WTC11 (cell line): ENCODE measurements around the gene USP34. TPM values are rescaled to one million over a fixed set of nuclear protein-coding genes. Genes with fewer than 3 reads are reported as not detected.
A peak's percentile ranks its signal among the peaks of the same experiment; 100 is the strongest.

ENCODE experiments used
- ATAC-seq: fragments of 200-7000 bp; cut with Tn5 transposase; 2 replicates; pipeline ENCODE4 v1.10.0; 2021; ENCODE audit warnings: mild to moderate bottlenecking, moderate library complexity
- CTCF ChIA-PET: fragments of 300-600 bp; sonication (Branson Sonifier 250); formaldehyde crosslinking; loops from one replicate; lab custom pipeline; 2021; ENCODE audit warnings: antibody characterized with exemption; lab: Charles Lee
- POLR2A ChIA-PET: fragments of 350-600 bp; sonication (Branson Sonifier 250); formaldehyde crosslinking; loops from one replicate; lab custom pipeline; 2021; ENCODE audit warnings: antibody characterized with exemption; lab: Charles Lee
- DNase-seq: peaks from one replicate; pipeline ENCODE4 v3.0.0; 2021; ENCODE audit warnings: low spot score
- H3K27ac Mint-ChIP-seq: 2 replicates; pipeline ENCODE4 v1.8.0; 2021; ENCODE audit warnings: mixed read lengths
- H3K27me3 Mint-ChIP-seq: 2 replicates; pipeline ENCODE4 v1.8.0; 2021; ENCODE audit warnings: low read depth, mild to moderate bottlenecking, moderate library complexity, mixed read lengths
- H3K36me3 Mint-ChIP-seq: 2 replicates; pipeline ENCODE4 v1.8.0; 2021; ENCODE audit warnings: mixed read lengths
- H3K4me1 Mint-ChIP-seq: 2 replicates; pipeline ENCODE4 v1.8.0; 2022; ENCODE audit warnings: mixed read lengths
- H3K4me3 Mint-ChIP-seq: 2 replicates; pipeline ENCODE4 v1.8.0; 2021; ENCODE audit warnings: mild to moderate bottlenecking, moderate library complexity, mixed read lengths
- H3K9me3 Mint-ChIP-seq: 2 replicates; pipeline ENCODE4 v1.8.0; 2021; ENCODE audit warnings: mixed read lengths
- CBFB ChIP-seq: sonication (generic); formaldehyde crosslinking; IDR thresholded peaks from 2 replicates; pipeline ENCODE4 v1.8.1; 2022; ENCODE audit warnings: mild to moderate bottlenecking, low read depth, missing genetic modification reagents
- EMX1 ChIP-seq: fragments of 250-450 bp; sonication (Bioruptor Pico); IDR thresholded peaks from 2 replicates; pipeline ENCODE4 v1.8.0; 2021; ENCODE audit warnings: mild to moderate bottlenecking
- ETV6 ChIP-seq: sonication (generic); formaldehyde crosslinking; IDR thresholded peaks from 2 replicates; pipeline ENCODE4 v1.8.1; 2022; ENCODE audit warnings: mild to moderate bottlenecking, missing genetic modification reagents
- GABPB1 ChIP-seq: sonication (generic); formaldehyde crosslinking; IDR thresholded peaks from 2 replicates; pipeline ENCODE4 v1.8.1; 2023; ENCODE audit warnings: mild to moderate bottlenecking, missing genetic modification reagents
- JAZF1 ChIP-seq: fragments of 250-450 bp; sonication (Bioruptor Pico); IDR thresholded peaks from 2 replicates; pipeline ENCODE4 v1.9.0; 2021; ENCODE audit warnings: moderate library complexity, mild to moderate bottlenecking, inconsistent platforms
- JUN ChIP-seq: sonication (generic); formaldehyde crosslinking; IDR thresholded peaks from 2 replicates; pipeline ENCODE4 v1.8.0; 2023; ENCODE audit warnings: mild to moderate bottlenecking, missing genetic modification reagents
- MXD4 ChIP-seq: fragments of 250-450 bp; sonication (Bioruptor Pico); IDR thresholded peaks from 2 replicates; pipeline ENCODE4 v1.8.0; 2021; ENCODE audit warnings: mild to moderate bottlenecking, moderate library complexity, borderline replicate concordance
- NFATC4 ChIP-seq: fragments of 250-450 bp; sonication (Bioruptor Pico); IDR thresholded peaks from 2 replicates; pipeline ENCODE4 v1.9.0; 2021; ENCODE audit warnings: mild to moderate bottlenecking
- NR2C2 ChIP-seq: sonication (generic); formaldehyde crosslinking; IDR thresholded peaks from 2 replicates; pipeline ENCODE4 v1.8.0; 2022; ENCODE audit warnings: mild to moderate bottlenecking, missing genetic modification reagents
- PRRX2 ChIP-seq: fragments of 250-450 bp; sonication (Bioruptor Pico); IDR thresholded peaks from 2 replicates; pipeline ENCODE4 v1.8.0; 2021; ENCODE audit warnings: mild to moderate bottlenecking
- SP1 ChIP-seq: sonication (generic); formaldehyde crosslinking; conservative IDR thresholded peaks from 2 replicates; pipeline ENCODE4 v1.8.1; 2022; ENCODE audit warnings: missing genetic modification reagents
- TEAD4 ChIP-seq: sonication (generic); formaldehyde crosslinking; IDR thresholded peaks from 2 replicates; pipeline ENCODE4 v1.8.0; 2022; ENCODE audit warnings: mild to moderate bottlenecking, missing genetic modification reagents
- ZNF423 ChIP-seq: fragments of 250-450 bp; sonication (Bioruptor Pico); IDR thresholded peaks from 2 replicates; pipeline ENCODE4 v2.1.2; 2022; ENCODE audit warnings: mild to moderate bottlenecking, moderate library complexity
- ZNF671 ChIP-seq: fragments of 250-450 bp; sonication (Bioruptor Pico); IDR thresholded peaks from 2 replicates; pipeline ENCODE4 v1.8.0; 2021; ENCODE audit warnings: mild to moderate bottlenecking
- total RNA-seq: library from RNA; stranded (reverse); gene quantifications from 3 replicates; pipeline ENCODE4 v1.2.3, GENCODE V29; 2021
- TF ChIP-seq, protein P1 (sequence below): sonication (generic); formaldehyde crosslinking; IDR thresholded peaks from 2 replicates; pipeline ENCODE4 v1.8.1; 2023; ENCODE audit warnings: mild to moderate bottlenecking, moderate library complexity, missing genetic modification reagents
- TF ChIP-seq, protein P2 (sequence below): sonication (generic); formaldehyde crosslinking; conservative IDR thresholded peaks from 2 replicates; pipeline ENCODE4 v1.8.1; 2023; ENCODE audit warnings: mild to moderate bottlenecking, low read depth, missing genetic modification reagents, moderate library complexity
- TF ChIP-seq, protein P3 (sequence below): fragments of 250-450 bp; sonication (Bioruptor Pico); IDR thresholded peaks from 2 replicates; pipeline ENCODE4 v1.9.0; 2021; ENCODE audit warnings: mild to moderate bottlenecking
- TF ChIP-seq, protein P4 (sequence below): fragments of 250-450 bp; sonication (Bioruptor Pico); IDR thresholded peaks from 2 replicates; pipeline ENCODE4 v1.9.0; 2021; ENCODE audit warnings: moderate library complexity, mild to moderate bottlenecking, inconsistent platforms, borderline replicate concordance
- TF ChIP-seq, protein P5 (sequence below): fragments of 250-450 bp; sonication (Bioruptor Pico); IDR thresholded peaks from 2 replicates; pipeline ENCODE4 v1.9.0; 2021; ENCODE audit warnings: mild to moderate bottlenecking
- TF ChIP-seq, protein P6 (sequence below): fragments of 250-450 bp; sonication (Bioruptor Pico); IDR thresholded peaks from 2 replicates; pipeline ENCODE4 v1.9.0; 2021; ENCODE audit warnings: mild to moderate bottlenecking, borderline replicate concordance

The USP34 gene
- total RNA-seq, 1 experiment from 2014 or later: 92.3 TPM

DNA sequence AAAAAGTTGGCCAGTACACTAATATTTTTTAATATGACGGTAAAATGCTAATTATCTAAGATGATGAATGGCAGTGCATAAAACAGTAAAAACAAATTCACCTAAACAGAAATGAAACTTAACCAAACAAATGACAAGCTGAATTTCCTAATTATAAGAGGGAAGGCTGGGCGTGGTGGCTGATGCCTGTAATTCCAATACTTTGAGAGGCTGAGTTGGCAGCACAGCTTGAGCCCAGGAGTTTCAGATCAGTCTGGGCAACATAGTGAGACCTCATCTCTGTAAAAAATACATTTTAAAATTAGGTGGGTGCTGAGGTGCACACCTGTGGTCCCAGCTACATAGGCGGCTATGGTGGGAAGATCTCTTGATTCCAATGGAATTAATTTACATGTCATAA, 120.1 kb downstream of the USP34 start (continued):
- TF ChIP-seq, protein P1, sequence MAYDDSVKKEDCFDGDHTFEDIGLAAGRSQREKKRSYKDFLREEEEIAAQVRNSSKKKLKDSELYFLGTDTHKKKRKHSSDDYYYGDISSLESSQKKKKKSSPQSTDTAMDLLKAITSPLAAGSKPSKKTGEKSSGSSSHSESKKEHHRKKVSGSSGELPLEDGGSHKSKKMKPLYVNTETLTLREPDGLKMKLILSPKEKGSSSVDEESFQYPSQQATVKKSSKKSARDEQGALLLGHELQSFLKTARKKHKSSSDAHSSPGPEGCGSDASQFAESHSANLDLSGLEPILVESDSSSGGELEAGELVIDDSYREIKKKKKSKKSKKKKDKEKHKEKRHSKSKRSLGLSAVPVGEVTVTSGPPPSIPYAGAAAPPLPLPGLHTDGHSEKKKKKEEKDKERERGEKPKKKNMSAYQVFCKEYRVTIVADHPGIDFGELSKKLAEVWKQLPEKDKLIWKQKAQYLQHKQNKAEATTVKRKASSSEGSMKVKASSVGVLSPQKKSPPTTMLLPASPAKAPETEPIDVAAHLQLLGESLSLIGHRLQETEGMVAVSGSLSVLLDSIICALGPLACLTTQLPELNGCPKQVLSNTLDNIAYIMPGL (CRISPR knock-in tag): no peak
- TF ChIP-seq TEAD4: no peak
- no peak for TF ChIP-seq NFATC4
- TF ChIP-seq ETV6 (CRISPR knock-in tag): no peak
- TF ChIP-seq ZNF671: no peak
- TF ChIP-seq EMX1 (CRISPR knock-in tag): no peak
- no peak for TF ChIP-seq SP1
- TF ChIP-seq MXD4 (CRISPR knock-in tag): no peak
- TF ChIP-seq, protein P2, sequence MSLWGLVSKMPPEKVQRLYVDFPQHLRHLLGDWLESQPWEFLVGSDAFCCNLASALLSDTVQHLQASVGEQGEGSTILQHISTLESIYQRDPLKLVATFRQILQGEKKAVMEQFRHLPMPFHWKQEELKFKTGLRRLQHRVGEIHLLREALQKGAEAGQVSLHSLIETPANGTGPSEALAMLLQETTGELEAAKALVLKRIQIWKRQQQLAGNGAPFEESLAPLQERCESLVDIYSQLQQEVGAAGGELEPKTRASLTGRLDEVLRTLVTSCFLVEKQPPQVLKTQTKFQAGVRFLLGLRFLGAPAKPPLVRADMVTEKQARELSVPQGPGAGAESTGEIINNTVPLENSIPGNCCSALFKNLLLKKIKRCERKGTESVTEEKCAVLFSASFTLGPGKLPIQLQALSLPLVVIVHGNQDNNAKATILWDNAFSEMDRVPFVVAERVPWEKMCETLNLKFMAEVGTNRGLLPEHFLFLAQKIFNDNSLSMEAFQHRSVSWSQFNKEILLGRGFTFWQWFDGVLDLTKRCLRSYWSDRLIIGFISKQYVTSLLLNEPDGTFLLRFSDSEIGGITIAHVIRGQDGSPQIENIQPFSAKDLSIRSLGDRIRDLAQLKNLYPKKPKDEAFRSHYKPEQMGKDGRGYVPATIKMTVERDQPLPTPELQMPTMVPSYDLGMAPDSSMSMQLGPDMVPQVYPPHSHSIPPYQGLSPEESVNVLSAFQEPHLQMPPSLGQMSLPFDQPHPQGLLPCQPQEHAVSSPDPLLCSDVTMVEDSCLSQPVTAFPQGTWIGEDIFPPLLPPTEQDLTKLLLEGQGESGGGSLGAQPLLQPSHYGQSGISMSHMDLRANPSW: no peak

DNA sequence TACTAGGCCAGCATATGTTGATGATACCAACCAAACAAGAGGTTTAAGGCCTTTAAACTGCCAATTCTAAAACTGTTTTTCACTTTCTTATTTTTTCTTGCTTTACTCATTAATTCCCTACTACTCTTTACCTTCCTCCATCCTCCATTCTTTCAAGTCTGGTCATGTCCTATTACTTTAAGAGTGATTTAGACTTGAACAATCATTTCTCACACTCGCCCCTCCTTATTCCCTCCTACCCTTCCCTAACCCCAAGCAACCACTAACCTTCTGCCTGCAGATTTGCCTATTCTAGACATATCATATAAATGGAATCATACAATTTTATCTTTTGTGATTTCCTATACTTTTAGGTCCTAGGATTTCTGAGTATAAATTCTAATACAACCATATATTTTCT, 127.7 kb downstream of the USP34 start:
- ATAC-seq: no peak
- H3K27ac Mint-ChIP-seq: no peak overlapping the region
- H3K9me3 Mint-ChIP-seq: no peaks in the 10 kb centered on the region
- no peak overlapping the region for H3K4me3 Mint-ChIP-seq
- H3K4me1 Mint-ChIP-seq: no peaks in the 10 kb centered on the region
- peaks cover 54% of the 10 kb centered on the region for H3K36me3 Mint-ChIP-seq
- no peak for DNase-seq
- no peaks in the 10 kb centered on the region for H3K27me3 Mint-ChIP-seq
- CTCF ChIA-PET: no interaction called here
- POLR2A ChIA-PET: no interaction called here
- TF ChIP-seq JAZF1 (CRISPR knock-in tag) (no peak), CBFB (CRISPR knock-in tag) (no peak), JUN (CRISPR knock-in tag) (no peak), PRRX2 (CRISPR knock-in tag) (no peak)

DNA sequence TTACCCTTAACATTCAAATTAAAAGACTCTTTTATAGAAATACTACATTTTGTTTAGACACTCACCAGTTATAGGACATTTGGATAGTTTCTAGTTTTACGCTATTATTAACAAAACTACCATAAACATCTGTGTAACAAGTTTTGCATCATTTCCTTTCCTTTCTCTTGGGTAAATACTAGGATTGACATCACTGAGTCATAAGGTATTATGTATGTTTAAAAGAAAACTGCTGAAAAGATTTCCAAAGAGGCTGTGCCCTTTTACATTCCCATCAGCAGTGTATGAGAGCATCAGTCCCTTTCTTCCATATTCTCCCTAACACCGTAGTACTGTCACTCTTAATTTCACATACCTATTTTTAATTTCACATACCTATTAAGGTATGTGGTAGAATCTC, 130.6 kb downstream of the USP34 start:
- peaks cover 49% of the 10 kb centered on the region for H3K36me3 Mint-ChIP-seq
- no peak for ATAC-seq
- no peak for DNase-seq
- H3K27me3 Mint-ChIP-seq: no peaks in the 10 kb centered on the region
- ChIA-PET CTCF (no interaction called here), POLR2A (no interaction called here)
- H3K9me3 Mint-ChIP-seq: no peaks in the 10 kb centered on the region
- no peak overlapping the region for H3K27ac Mint-ChIP-seq
- H3K4me3 Mint-ChIP-seq: no peak overlapping the region
- TF ChIP-seq ZNF423 (CRISPR knock-in tag) (no peak), GABPB1 (peak; percentile 80)
- TF ChIP-seq, protein P3, sequence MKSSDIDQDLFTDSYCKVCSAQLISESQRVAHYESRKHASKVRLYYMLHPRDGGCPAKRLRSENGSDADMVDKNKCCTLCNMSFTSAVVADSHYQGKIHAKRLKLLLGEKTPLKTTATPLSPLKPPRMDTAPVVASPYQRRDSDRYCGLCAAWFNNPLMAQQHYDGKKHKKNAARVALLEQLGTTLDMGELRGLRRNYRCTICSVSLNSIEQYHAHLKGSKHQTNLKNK: no peak
- no peaks in the 10 kb centered on the region for H3K4me1 Mint-ChIP-seq

DNA sequence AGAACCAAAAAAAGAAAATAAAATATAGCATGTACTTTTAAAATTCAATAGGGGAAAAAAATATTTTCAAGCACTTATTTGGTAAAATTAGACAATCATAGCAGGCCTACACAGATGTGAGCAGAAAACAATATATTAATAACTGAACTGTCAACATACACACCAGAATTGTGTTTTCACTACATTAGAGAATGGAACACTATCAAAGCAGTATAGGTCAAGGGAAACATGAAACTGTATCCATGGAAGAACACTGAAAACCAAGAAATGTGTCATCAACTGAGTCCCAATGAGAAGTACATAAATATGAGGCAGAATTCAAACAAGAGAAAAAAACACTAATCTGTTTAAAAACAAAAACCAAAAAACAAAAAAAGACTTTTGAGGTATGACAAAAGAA, 132.4 kb downstream of the USP34 start:
- Mint-ChIP-seq H3K4me1 (no peaks in the 10 kb centered on the region), H3K4me3 (no peak overlapping the region), H3K27me3 (no peaks in the 10 kb centered on the region), H3K9me3 (no peaks in the 10 kb centered on the region), H3K27ac (no peak overlapping the region), H3K36me3 (peaks cover 35% of the 10 kb centered on the region)
- ChIA-PET CTCF (no interaction called here), POLR2A (no interaction called here)
- ATAC-seq: no peak
- no peak for DNase-seq
- TF ChIP-seq, protein P4, sequence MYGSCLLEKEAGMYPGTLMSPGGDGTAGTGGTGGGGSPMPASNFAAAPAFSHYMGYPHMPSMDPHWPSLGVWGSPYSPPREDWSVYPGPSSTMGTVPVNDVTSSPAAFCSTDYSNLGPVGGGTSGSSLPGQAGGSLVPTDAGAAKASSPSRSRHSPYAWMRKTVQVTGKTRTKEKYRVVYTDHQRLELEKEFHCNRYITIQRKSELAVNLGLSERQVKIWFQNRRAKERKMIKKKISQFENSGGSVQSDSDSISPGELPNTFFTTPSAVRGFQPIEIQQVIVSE (CRISPR knock-in tag): no peak
- no peak for TF ChIP-seq NR2C2 (CRISPR knock-in tag)
- TF ChIP-seq, protein P5, sequence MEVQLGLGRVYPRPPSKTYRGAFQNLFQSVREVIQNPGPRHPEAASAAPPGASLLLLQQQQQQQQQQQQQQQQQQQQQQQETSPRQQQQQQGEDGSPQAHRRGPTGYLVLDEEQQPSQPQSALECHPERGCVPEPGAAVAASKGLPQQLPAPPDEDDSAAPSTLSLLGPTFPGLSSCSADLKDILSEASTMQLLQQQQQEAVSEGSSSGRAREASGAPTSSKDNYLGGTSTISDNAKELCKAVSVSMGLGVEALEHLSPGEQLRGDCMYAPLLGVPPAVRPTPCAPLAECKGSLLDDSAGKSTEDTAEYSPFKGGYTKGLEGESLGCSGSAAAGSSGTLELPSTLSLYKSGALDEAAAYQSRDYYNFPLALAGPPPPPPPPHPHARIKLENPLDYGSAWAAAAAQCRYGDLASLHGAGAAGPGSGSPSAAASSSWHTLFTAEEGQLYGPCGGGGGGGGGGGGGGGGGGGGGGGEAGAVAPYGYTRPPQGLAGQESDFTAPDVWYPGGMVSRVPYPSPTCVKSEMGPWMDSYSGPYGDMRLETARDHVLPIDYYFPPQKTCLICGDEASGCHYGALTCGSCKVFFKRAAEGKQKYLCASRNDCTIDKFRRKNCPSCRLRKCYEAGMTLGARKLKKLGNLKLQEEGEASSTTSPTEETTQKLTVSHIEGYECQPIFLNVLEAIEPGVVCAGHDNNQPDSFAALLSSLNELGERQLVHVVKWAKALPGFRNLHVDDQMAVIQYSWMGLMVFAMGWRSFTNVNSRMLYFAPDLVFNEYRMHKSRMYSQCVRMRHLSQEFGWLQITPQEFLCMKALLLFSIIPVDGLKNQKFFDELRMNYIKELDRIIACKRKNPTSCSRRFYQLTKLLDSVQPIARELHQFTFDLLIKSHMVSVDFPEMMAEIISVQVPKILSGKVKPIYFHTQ (CRISPR knock-in tag): no peak
- TF ChIP-seq, protein P6, sequence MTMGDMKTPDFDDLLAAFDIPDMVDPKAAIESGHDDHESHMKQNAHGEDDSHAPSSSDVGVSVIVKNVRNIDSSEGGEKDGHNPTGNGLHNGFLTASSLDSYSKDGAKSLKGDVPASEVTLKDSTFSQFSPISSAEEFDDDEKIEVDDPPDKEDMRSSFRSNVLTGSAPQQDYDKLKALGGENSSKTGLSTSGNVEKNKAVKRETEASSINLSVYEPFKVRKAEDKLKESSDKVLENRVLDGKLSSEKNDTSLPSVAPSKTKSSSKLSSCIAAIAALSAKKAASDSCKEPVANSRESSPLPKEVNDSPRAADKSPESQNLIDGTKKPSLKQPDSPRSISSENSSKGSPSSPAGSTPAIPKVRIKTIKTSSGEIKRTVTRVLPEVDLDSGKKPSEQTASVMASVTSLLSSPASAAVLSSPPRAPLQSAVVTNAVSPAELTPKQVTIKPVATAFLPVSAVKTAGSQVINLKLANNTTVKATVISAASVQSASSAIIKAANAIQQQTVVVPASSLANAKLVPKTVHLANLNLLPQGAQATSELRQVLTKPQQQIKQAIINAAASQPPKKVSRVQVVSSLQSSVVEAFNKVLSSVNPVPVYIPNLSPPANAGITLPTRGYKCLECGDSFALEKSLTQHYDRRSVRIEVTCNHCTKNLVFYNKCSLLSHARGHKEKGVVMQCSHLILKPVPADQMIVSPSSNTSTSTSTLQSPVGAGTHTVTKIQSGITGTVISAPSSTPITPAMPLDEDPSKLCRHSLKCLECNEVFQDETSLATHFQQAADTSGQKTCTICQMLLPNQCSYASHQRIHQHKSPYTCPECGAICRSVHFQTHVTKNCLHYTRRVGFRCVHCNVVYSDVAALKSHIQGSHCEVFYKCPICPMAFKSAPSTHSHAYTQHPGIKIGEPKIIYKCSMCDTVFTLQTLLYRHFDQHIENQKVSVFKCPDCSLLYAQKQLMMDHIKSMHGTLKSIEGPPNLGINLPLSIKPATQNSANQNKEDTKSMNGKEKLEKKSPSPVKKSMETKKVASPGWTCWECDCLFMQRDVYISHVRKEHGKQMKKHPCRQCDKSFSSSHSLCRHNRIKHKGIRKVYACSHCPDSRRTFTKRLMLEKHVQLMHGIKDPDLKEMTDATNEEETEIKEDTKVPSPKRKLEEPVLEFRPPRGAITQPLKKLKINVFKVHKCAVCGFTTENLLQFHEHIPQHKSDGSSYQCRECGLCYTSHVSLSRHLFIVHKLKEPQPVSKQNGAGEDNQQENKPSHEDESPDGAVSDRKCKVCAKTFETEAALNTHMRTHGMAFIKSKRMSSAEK (CRISPR knock-in tag): no peak
